ENCODE data around the gene ELMO1.

ELMO1 gene

DNA sequence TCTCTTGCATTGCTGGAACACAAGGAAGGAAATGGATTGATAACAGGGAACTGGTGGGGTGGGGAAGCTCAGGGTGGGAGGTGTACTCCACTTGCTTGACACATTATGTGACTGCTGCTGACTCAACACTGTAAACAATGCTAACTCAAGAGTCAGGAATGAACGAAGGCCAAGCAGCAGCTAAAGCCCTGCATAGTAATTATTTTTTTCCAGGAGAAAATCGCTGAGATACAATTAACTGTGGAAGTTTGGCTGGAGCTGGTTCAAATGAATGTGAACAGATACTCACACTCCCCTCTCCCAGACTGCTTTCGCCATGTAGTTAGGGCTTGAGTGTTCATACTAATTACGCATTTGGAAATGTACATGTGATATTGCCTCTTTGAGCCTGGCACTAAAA, 553.5 kb downstream of the ELMO1 start:
- Histone ChIP-seq H3K9me3 (ENCODE audit: insufficient read depth, low read length, severe bottlenecking) (no peaks in the 10 kb centered on the region), H3K27ac (ENCODE audit: low read length) (no peak overlapping the region), H3K27me3 (ENCODE audit: insufficient read depth, low read length, poor library complexity) (no peaks in the 10 kb centered on the region), H3K4me1 (ENCODE audit: insufficient read depth, low read length) (no peaks in the 10 kb centered on the region), H3K4me2 (ENCODE audit: insufficient read depth, low read length) (no peak overlapping the region), H2AFZ (ENCODE audit: low read depth, low read length) (no peak overlapping the region), H3K9ac (ENCODE audit: low read depth, low read length) (no peak overlapping the region), H3K79me2 (ENCODE audit: insufficient read depth, low read length) (no peaks in the 10 kb centered on the region), H3K36me3 (ENCODE audit: insufficient read depth, low read length) (peaks cover 28% of the 10 kb centered on the region), H3K4me3 (ENCODE audit: low read depth in 1 of 2, low read length in 2 of 2) (no peak overlapping the region), H4K20me1 (ENCODE audit: insufficient read depth, low read length) (no peaks in the 10 kb centered on the region)
- ATAC-seq (ENCODE audit: insufficient read depth, low read depth) (no peak), DNase-seq (no peak)
- no peak for TF ChIP-seq EZH2 (IDR thresholded peaks at IDR 0.05; ENCODE audit: borderline replicate concordance, low read depth, low read length, severe bottlenecking)
- TF ChIP-seq, protein P1, sequence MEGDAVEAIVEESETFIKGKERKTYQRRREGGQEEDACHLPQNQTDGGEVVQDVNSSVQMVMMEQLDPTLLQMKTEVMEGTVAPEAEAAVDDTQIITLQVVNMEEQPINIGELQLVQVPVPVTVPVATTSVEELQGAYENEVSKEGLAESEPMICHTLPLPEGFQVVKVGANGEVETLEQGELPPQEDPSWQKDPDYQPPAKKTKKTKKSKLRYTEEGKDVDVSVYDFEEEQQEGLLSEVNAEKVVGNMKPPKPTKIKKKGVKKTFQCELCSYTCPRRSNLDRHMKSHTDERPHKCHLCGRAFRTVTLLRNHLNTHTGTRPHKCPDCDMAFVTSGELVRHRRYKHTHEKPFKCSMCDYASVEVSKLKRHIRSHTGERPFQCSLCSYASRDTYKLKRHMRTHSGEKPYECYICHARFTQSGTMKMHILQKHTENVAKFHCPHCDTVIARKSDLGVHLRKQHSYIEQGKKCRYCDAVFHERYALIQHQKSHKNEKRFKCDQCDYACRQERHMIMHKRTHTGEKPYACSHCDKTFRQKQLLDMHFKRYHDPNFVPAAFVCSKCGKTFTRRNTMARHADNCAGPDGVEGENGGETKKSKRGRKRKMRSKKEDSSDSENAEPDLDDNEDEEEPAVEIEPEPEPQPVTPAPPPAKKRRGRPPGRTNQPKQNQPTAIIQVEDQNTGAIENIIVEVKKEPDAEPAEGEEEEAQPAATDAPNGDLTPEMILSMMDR (IDR thresholded peaks at IDR 0.05; ENCODE audit: borderline replicate concordance, extremely low read depth, low read length, poor library complexity, severe bottlenecking) = no peak

GRCh38 chr7:36894190-36894589, 554.5 kb downstream of the ELMO1 start:
- ATAC-seq (ENCODE audit: insufficient read depth, low read depth) (no peak), DNase-seq (no peak)
- Histone ChIP-seq H3K4me3 (ENCODE audit: low read depth in 1 of 2, low read length in 2 of 2) (no peak overlapping the region), H3K9ac (ENCODE audit: low read depth, low read length) (no peak overlapping the region), H3K36me3 (ENCODE audit: insufficient read depth, low read length) (peaks cover 28% of the 10 kb centered on the region), H2AFZ (ENCODE audit: low read depth, low read length) (no peak overlapping the region), H3K79me2 (ENCODE audit: insufficient read depth, low read length) (no peaks in the 10 kb centered on the region), H3K27me3 (ENCODE audit: insufficient read depth, low read length, poor library complexity) (no peaks in the 10 kb centered on the region), H4K20me1 (ENCODE audit: insufficient read depth, low read length) (no peaks in the 10 kb centered on the region), H3K9me3 (ENCODE audit: insufficient read depth, low read length, severe bottlenecking) (no peaks in the 10 kb centered on the region), H3K27ac (ENCODE audit: low read length) (peak overlapping the region; percentile 9; the same call in 1 of the 2 replicates), H3K4me1 (ENCODE audit: insufficient read depth, low read length) (no peaks in the 10 kb centered on the region), H3K4me2 (ENCODE audit: insufficient read depth, low read length) (no peak overlapping the region)
- TF ChIP-seq, protein P1 (IDR thresholded peaks at IDR 0.05; ENCODE audit: borderline replicate concordance, extremely low read depth, low read length, poor library complexity, severe bottlenecking) = no peak
- no peak for TF ChIP-seq EZH2 (IDR thresholded peaks at IDR 0.05; ENCODE audit: borderline replicate concordance, low read depth, low read length, severe bottlenecking)

GRCh38 chr7:36889182-36889581, 559.5 kb downstream of the ELMO1 start:
- DNase-seq (no peak), ATAC-seq (ENCODE audit: insufficient read depth, low read depth) (no peak)
- no peaks in the 10 kb centered on the region for H3K27me3 ChIP-seq (ENCODE audit: insufficient read depth, low read length, poor library complexity)
- no peak overlapping the region for H3K4me2 ChIP-seq (ENCODE audit: insufficient read depth, low read length)
- H3K4me1 ChIP-seq (ENCODE audit: insufficient read depth, low read length) = no peaks in the 10 kb centered on the region
- H3K36me3 ChIP-seq (ENCODE audit: insufficient read depth, low read length) = peaks cover 36% of the 10 kb centered on the region
- no peaks in the 10 kb centered on the region for H3K9me3 ChIP-seq (ENCODE audit: insufficient read depth, low read length, severe bottlenecking)
- H3K27ac ChIP-seq (ENCODE audit: low read length) = no peak overlapping the region
- no peaks in the 10 kb centered on the region for H4K20me1 ChIP-seq (ENCODE audit: insufficient read depth, low read length)
- TF ChIP-seq, protein P1 (IDR thresholded peaks at IDR 0.05; ENCODE audit: borderline replicate concordance, extremely low read depth, low read length, poor library complexity, severe bottlenecking) = no peak
- no peak for TF ChIP-seq EZH2 (IDR thresholded peaks at IDR 0.05; ENCODE audit: borderline replicate concordance, low read depth, low read length, severe bottlenecking)
- H3K4me3 ChIP-seq (ENCODE audit: low read depth in 1 of 2, low read length in 2 of 2) = no peak overlapping the region
- no peak overlapping the region for H2AFZ ChIP-seq (ENCODE audit: low read depth, low read length)
- no peak overlapping the region for H3K9ac ChIP-seq (ENCODE audit: low read depth, low read length)
- no peaks in the 10 kb centered on the region for H3K79me2 ChIP-seq (ENCODE audit: insufficient read depth, low read length)

GRCh38 chr7:36887969-36888368, 560.7 kb downstream of the ELMO1 start:
- TF ChIP-seq EZH2 (IDR thresholded peaks at IDR 0.05; ENCODE audit: borderline replicate concordance, low read depth, low read length, severe bottlenecking) = no peak
- TF ChIP-seq, protein P1 (IDR thresholded peaks at IDR 0.05; ENCODE audit: borderline replicate concordance, extremely low read depth, low read length, poor library complexity, severe bottlenecking) = no peak
- Histone ChIP-seq H3K79me2 (ENCODE audit: insufficient read depth, low read length) (no peaks in the 10 kb centered on the region), H3K4me2 (ENCODE audit: insufficient read depth, low read length) (no peak overlapping the region), H4K20me1 (ENCODE audit: insufficient read depth, low read length) (no peaks in the 10 kb centered on the region), H3K9ac (ENCODE audit: low read depth, low read length) (no peak overlapping the region), H3K36me3 (ENCODE audit: insufficient read depth, low read length) (peaks cover 31% of the 10 kb centered on the region), H3K4me1 (ENCODE audit: insufficient read depth, low read length) (no peaks in the 10 kb centered on the region), H3K27ac (ENCODE audit: low read length) (no peak overlapping the region), H2AFZ (ENCODE audit: low read depth, low read length) (no peak overlapping the region), H3K9me3 (ENCODE audit: insufficient read depth, low read length, severe bottlenecking) (no peaks in the 10 kb centered on the region), H3K4me3 (ENCODE audit: low read depth in 1 of 2, low read length in 2 of 2) (no peak overlapping the region), H3K27me3 (ENCODE audit: insufficient read depth, low read length, poor library complexity) (no peaks in the 10 kb centered on the region)
- DNase-seq = no peak
- no peak for ATAC-seq (ENCODE audit: insufficient read depth, low read depth)

Data from DND-41 (cell line).